ENCODE measurements around the gene GNG14.

The GNG14 gene

DNA sequence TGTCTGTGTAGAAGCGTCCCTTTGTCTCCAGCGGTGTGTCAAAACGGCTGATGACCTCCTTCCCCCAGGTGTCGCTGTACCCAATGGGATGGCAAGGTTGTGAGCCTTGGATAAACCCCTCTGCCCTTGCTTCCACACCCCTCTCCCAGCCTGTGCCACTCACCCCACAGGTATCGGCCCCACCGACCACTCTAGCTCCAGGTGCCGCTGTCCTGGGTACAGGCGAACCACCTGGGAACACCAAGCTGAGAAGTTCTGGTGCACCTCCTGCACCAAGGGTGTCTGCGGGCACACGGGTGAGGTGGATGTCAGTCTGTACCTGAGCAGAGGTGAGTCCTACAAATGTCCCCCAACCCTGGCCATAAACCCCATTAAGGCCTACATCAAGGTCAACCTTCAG, 37.9 kb upstream of the GNG14 start:
- Histone ChIP-seq H3K36me3 (ENCODE audit: control insufficient read depth, insufficient read depth, low read length) (peaks cover 13% of the 10 kb centered on the region), H3K9me3 (ENCODE audit: control insufficient read depth, low read length) (no peaks in the 10 kb centered on the region), H3K4me1 (ENCODE audit: control insufficient read depth, insufficient read depth, low read length, poor library complexity, severe bottlenecking) (no peaks in the 10 kb centered on the region), H3K27ac (ENCODE audit: insufficient read depth, low read length, poor library complexity, severe bottlenecking) (no peak overlapping the region), H3K4me3 (ENCODE audit: insufficient read depth, low read depth, low read length, poor library complexity, severe bottlenecking) (no peak overlapping the region), H3K27me3 (replicated peaks; ENCODE audit: control insufficient read depth, insufficient read depth, low read length, poor library complexity, severe bottlenecking) (no peaks in the 10 kb centered on the region)
- no peak for DNase-seq

DNA sequence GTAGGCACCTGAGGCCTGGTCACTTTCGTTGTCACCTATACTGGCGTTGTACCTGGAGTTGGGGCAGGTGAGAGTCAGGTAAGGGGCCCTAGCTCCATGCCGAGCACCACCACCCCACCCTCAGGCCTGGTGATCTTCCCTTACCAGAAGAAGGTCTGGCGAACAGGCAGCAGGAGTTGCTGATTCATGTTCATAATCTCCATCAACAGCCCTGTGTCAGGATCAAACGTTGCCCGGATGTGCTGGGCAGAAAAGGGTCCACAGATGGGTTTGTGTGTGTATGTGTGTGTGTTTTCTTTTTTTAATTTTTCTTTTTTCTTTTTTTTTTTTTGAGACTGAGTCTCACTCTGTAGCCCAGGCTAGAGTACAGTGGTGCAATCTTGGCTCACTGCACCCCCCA, 35.6 kb upstream of the GNG14 start:
- H3K27ac ChIP-seq (ENCODE audit: insufficient read depth, low read length, poor library complexity, severe bottlenecking) = no peak overlapping the region
- no peak for DNase-seq
- no peaks in the 10 kb centered on the region for H3K27me3 ChIP-seq (replicated peaks; ENCODE audit: control insufficient read depth, insufficient read depth, low read length, poor library complexity, severe bottlenecking)
- H3K36me3 ChIP-seq (ENCODE audit: control insufficient read depth, insufficient read depth, low read length) = peaks cover 36% of the 10 kb centered on the region
- H3K4me1 ChIP-seq (ENCODE audit: control insufficient read depth, insufficient read depth, low read length, poor library complexity, severe bottlenecking) = no peaks in the 10 kb centered on the region
- no peak overlapping the region for H3K4me3 ChIP-seq (ENCODE audit: insufficient read depth, low read depth, low read length, poor library complexity, severe bottlenecking)
- H3K9me3 ChIP-seq (ENCODE audit: control insufficient read depth, low read length) = no peaks in the 10 kb centered on the region

DNA sequence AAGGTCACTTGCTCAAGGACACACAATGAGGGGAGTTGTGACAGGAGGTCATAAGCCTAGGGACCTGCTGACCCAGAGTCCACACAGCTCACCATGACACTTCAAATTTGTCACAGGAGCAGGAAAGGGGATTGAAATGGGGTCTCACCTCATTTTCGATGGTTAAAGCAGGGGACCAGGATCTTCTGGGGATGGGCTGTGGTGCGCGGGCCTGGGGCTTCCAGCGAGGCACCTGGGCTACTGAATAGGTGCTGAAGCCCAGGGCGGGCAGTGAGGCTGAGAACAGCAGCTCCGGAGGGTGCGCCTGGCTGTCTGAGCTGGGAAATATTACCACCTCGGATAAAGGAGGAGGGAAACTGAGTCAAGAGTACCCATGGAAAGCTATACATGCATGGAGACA, 32.3 kb upstream of the GNG14 start:
- DNase-seq = no peak
- Histone ChIP-seq H3K9me3 (ENCODE audit: control insufficient read depth, low read length) (no peaks in the 10 kb centered on the region), H3K36me3 (ENCODE audit: control insufficient read depth, insufficient read depth, low read length) (peaks cover 48% of the 10 kb centered on the region), H3K27ac (ENCODE audit: insufficient read depth, low read length, poor library complexity, severe bottlenecking) (no peak overlapping the region), H3K4me1 (ENCODE audit: control insufficient read depth, insufficient read depth, low read length, poor library complexity, severe bottlenecking) (no peaks in the 10 kb centered on the region), H3K4me3 (ENCODE audit: insufficient read depth, low read depth, low read length, poor library complexity, severe bottlenecking) (no peak overlapping the region), H3K27me3 (replicated peaks; ENCODE audit: control insufficient read depth, insufficient read depth, low read length, poor library complexity, severe bottlenecking) (no peaks in the 10 kb centered on the region)

DNA sequence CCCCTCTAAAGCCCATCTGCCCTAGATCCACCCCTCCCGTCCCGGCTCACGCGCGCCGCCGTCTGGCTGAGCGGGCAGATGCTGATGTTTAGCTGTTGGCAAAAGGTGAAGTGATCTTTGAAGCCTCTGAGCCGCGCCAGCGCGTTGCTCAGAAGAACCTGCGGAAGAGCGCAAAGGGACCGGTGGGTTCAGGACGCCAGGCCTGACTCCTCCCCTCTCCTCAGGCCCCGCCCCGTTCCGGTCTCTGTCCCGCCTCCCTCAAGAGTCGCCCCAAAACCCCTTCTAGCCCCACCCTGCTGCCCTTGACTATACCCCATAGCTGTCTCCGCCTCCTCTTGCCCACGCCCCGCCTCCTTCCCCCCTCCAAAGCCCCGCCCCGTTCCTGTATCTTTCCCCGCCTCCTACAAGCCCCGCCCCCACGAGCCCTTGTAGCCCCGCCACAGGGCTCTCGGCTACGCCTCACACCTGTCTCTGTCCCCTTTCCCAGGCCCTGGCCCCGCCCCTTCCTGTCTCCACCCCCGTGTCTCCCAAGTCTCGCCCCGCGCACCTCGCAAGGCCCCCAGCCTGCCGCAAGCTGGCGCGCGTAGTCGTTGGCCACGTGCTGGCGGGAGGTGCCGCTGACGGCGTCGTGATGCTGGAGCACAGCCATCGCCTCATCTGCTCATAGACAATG, 30.8 kb upstream of the GNG14 start:
- DNase-seq = no peak
- Histone ChIP-seq H3K27ac (ENCODE audit: insufficient read depth, low read length, poor library complexity, severe bottlenecking) (no peak overlapping the region), H3K27me3 (replicated peaks; ENCODE audit: control insufficient read depth, insufficient read depth, low read length, poor library complexity, severe bottlenecking) (no peaks in the 10 kb centered on the region), H3K9me3 (ENCODE audit: control insufficient read depth, low read length) (no peaks in the 10 kb centered on the region), H3K4me3 (ENCODE audit: insufficient read depth, low read depth, low read length, poor library complexity, severe bottlenecking) (no peak overlapping the region), H3K4me1 (ENCODE audit: control insufficient read depth, insufficient read depth, low read length, poor library complexity, severe bottlenecking) (no peaks in the 10 kb centered on the region), H3K36me3 (ENCODE audit: control insufficient read depth, insufficient read depth, low read length) (peaks cover 58% of the 10 kb centered on the region)

DNA sequence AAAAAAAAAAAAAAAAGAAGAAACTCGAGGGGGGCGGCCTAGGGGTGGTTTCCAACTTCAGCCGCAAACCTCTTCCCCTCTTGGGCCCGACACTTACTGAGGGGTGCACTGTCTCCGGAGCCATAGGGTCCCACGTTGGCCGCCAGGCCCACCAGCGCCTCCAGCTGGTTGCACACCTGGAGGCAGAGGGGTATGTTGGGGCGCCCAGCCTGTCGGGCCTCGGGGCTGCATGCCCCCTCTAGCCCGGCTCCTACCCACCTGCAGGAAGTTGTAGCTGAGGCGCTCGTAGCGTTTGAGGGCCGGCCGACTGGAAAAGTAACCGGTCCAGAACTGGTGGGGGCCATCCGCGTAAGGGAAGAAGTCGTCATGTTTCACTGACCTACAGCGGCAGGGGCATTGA, 29.8 kb upstream of the GNG14 start:
- no peak overlapping the region for H3K27ac ChIP-seq (ENCODE audit: insufficient read depth, low read length, poor library complexity, severe bottlenecking)
- H3K36me3 ChIP-seq (ENCODE audit: control insufficient read depth, insufficient read depth, low read length) = peaks cover 60% of the 10 kb centered on the region
- no peak for DNase-seq
- no peak overlapping the region for H3K4me3 ChIP-seq (ENCODE audit: insufficient read depth, low read depth, low read length, poor library complexity, severe bottlenecking)
- H3K4me1 ChIP-seq (ENCODE audit: control insufficient read depth, insufficient read depth, low read length, poor library complexity, severe bottlenecking) = no peaks in the 10 kb centered on the region
- H3K27me3 ChIP-seq (replicated peaks; ENCODE audit: control insufficient read depth, insufficient read depth, low read length, poor library complexity, severe bottlenecking) = no peaks in the 10 kb centered on the region
- no peaks in the 10 kb centered on the region for H3K9me3 ChIP-seq (ENCODE audit: control insufficient read depth, low read length)

DNA sequence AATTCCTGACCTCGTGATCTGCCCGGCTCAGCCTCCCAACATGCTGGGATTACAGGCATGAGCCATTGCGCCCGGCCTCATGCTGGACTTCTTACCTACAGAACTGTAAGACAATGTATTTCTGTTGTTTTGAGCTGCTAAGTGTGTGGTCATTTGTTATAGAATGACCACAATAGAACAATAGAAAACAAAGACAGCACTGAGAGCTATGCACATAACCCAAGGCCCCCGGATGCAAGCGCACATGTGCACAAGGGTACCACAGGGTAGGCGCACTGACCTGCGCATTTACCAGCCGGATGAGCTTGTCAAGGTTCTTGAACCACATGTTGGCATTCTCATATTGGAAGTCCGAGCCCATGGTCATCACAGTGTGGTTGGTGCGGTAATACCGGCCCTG, 26.8 kb upstream of the GNG14 start:
- no peak for DNase-seq
- Histone ChIP-seq H3K27me3 (replicated peaks; ENCODE audit: control insufficient read depth, insufficient read depth, low read length, poor library complexity, severe bottlenecking) (no peaks in the 10 kb centered on the region), H3K4me1 (ENCODE audit: control insufficient read depth, insufficient read depth, low read length, poor library complexity, severe bottlenecking) (peaks cover 16% of the 10 kb centered on the region), H3K9me3 (ENCODE audit: control insufficient read depth, low read length) (no peaks in the 10 kb centered on the region), H3K27ac (ENCODE audit: insufficient read depth, low read length, poor library complexity, severe bottlenecking) (no peak overlapping the region), H3K4me3 (ENCODE audit: insufficient read depth, low read depth, low read length, poor library complexity, severe bottlenecking) (no peak overlapping the region), H3K36me3 (ENCODE audit: control insufficient read depth, insufficient read depth, low read length) (peaks cover 60% of the 10 kb centered on the region)

DNA sequence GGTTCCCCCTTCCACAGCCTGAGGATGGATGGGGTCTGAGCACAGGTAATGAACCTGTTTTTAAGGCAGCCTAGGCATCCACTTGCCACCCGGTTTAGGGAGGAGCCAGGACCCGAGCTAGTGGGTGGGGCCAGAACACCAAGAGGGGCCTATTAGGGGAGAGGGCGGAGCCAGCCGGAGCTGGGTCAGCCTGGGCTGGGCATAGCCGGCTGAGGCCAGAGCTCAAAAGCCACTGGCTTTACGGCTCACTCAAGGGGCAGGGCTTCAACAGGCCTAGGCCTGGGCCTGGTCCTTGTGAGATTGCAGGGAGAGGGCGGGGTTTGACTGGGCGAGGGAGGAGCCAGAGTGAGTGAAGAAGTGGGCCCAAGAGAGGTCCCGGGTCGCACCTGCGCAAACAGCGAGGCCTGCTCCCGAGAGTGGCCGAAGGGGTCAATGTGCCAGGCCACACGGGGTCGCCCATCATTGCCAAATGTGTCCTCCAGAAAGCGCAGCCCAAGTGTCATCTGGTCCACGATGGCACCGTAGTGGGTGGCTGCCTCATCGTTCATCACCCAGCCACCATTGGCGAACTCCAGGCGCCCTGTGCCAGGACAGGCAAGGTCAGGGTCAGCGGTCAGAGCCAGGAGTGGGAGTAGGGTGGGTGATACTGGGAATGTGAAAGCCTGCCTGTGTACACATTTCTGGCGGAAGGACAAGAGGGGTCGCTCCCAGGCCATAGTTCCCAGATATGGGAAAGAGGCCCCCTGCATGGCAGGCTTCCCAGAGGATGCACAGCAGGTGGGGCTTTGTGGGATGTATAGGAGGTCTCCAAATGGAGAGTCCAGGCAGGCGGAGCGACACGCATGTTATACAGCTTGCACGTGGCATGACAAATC, 23.2 kb upstream of the GNG14 start:
- Histone ChIP-seq H3K4me3 (ENCODE audit: insufficient read depth, low read depth, low read length, poor library complexity, severe bottlenecking) (peak overlapping the region; percentile 66), H3K36me3 (ENCODE audit: control insufficient read depth, insufficient read depth, low read length) (peaks cover 35% of the 10 kb centered on the region), H3K4me1 (ENCODE audit: control insufficient read depth, insufficient read depth, low read length, poor library complexity, severe bottlenecking) (peaks cover 26% of the 10 kb centered on the region), H3K27ac (ENCODE audit: insufficient read depth, low read length, poor library complexity, severe bottlenecking) (peak overlapping the region; percentile 93), H3K27me3 (replicated peaks; ENCODE audit: control insufficient read depth, insufficient read depth, low read length, poor library complexity, severe bottlenecking) (no peaks in the 10 kb centered on the region), H3K9me3 (ENCODE audit: control insufficient read depth, low read length) (no peaks in the 10 kb centered on the region)
- DNase-seq = no peak

DNA sequence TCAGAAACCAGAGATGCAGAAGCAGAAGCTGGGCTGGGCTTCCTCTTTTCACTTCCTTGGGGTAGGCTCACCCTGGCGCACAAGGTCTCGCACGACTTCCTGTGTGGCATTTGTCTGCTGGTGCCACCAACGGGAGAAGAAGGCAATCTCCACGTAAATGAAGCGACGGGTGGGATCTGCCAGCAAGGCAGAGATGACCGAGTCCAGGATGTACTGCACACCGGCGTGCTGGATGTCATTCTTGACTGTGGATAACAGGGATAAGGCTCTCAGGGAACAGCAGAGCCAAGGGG, 22.6 kb upstream of the GNG14 start:
- Histone ChIP-seq H3K9me3 (ENCODE audit: control insufficient read depth, low read length) (no peaks in the 10 kb centered on the region), H3K4me3 (ENCODE audit: insufficient read depth, low read depth, low read length, poor library complexity, severe bottlenecking) (peak overlapping the region; percentile 66), H3K4me1 (ENCODE audit: control insufficient read depth, insufficient read depth, low read length, poor library complexity, severe bottlenecking) (peaks cover 29% of the 10 kb centered on the region), H3K27me3 (replicated peaks; ENCODE audit: control insufficient read depth, insufficient read depth, low read length, poor library complexity, severe bottlenecking) (no peaks in the 10 kb centered on the region), H3K27ac (ENCODE audit: insufficient read depth, low read length, poor library complexity, severe bottlenecking) (peak overlapping the region; percentile 93), H3K36me3 (ENCODE audit: control insufficient read depth, insufficient read depth, low read length) (peaks cover 35% of the 10 kb centered on the region)
- peak in 2 of 3 donors; percentile 22 to 27 for DNase-seq

DNA sequence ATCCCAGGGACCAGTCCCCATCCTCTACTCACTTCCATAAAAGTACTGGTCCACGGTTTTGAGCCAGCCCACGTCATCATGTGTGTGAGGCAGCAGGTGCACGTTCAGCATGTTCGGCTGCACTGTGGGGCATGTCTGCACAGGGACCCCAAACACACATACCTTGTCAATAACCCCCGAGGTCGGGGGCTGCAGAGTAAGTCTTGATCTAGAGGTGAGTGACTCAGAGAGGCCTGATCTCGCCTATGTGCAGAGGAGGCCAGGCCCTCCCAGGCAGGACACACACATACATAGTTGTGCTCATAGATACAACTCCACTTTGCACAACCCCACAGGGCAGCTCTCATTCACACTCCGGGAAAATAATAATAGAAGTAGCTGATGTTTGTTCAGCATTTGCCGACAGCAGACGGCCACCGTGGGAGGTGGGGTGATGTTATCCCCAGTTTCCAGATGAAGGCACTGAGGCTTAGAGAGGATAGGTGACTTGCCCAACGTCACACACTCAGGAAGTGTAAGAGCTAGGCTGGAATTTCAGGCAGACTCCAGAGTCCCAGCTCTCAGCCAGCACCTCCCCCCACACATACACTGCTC, 22.0 kb upstream of the GNG14 start:
- Histone ChIP-seq H3K4me3 (ENCODE audit: insufficient read depth, low read depth, low read length, poor library complexity, severe bottlenecking) (peak overlapping the region; percentile 66), H3K27ac (ENCODE audit: insufficient read depth, low read length, poor library complexity, severe bottlenecking) (peak overlapping the region; percentile 93), H3K4me1 (ENCODE audit: control insufficient read depth, insufficient read depth, low read length, poor library complexity, severe bottlenecking) (peaks cover 32% of the 10 kb centered on the region), H3K36me3 (ENCODE audit: control insufficient read depth, insufficient read depth, low read length) (peaks cover 35% of the 10 kb centered on the region), H3K27me3 (replicated peaks; ENCODE audit: control insufficient read depth, insufficient read depth, low read length, poor library complexity, severe bottlenecking) (no peaks in the 10 kb centered on the region), H3K9me3 (ENCODE audit: control insufficient read depth, low read length) (no peaks in the 10 kb centered on the region)
- DNase-seq = no peak
